T-helper 2 cell treated with Interferon-gamma antibody and Interleukin-4, amounts not matched to agents 5 μg/mL and 100 μg/mL, for 36 hours (primary cell): ENCODE measurements around the gene GHRH.

Source experiments
- DNase-seq: peaks from one replicate; pipeline ENCODE4 v3.0.0; 2021; ENCODE audit warnings: low spot score
- H3K27ac Mint-ChIP-seq: one replicate; pipeline ENCODE4 v1.8.0; 2021; ENCODE audit warnings: mild to moderate bottlenecking, mixed read lengths
- H3K27me3 Mint-ChIP-seq: one replicate; pipeline ENCODE4 v1.8.0; 2021; ENCODE audit warnings: low read depth, mixed read lengths
- H3K36me3 Mint-ChIP-seq: one replicate; pipeline ENCODE4 v1.8.0; 2021; ENCODE audit warnings: low read depth, mixed read lengths
- H3K4me1 Mint-ChIP-seq: one replicate; pipeline ENCODE4 v1.8.0; 2021; ENCODE audit warnings: low read depth, mixed read lengths
- H3K4me3 Mint-ChIP-seq: one replicate; pipeline ENCODE4 v1.8.0; 2022; ENCODE audit warnings: mild to moderate bottlenecking, moderate library complexity, mixed read lengths
- H3K9me3 Mint-ChIP-seq: one replicate; pipeline ENCODE4 v1.8.0; 2021; ENCODE audit warnings: mixed read lengths

Gene GHRH

DNA sequence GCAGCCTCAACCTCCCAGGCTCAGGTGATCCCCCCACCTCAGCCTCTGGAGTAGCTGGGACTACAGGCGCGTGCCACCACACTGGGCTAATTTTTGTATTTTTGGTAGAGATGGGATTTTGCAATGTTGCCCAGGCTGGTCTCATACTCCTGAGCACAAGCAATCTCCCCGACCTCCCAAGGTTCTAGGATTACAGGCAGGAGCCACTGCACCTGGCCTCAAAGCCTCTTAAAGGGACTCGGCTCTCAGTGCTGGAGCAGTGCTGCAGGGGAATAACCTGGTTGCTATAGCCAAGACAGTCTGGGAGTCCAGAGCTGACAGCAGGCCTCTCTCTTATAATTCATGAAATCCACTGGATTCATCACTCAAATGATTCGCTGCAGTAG is 17.0 kb downstream of the GHRH start:
- no peak overlapping the region for H3K4me3 Mint-ChIP-seq
- no peak for DNase-seq
- H3K4me1 Mint-ChIP-seq: no peaks in the 10 kb centered on the region
- H3K27me3 Mint-ChIP-seq: no peaks in the 10 kb centered on the region
- peaks cover 32% of the 10 kb centered on the region for H3K36me3 Mint-ChIP-seq
- no peak overlapping the region for H3K27ac Mint-ChIP-seq
- H3K9me3 Mint-ChIP-seq: no peaks in the 10 kb centered on the region

GRCh38 chr20:37243937-37244571 is 17.6 kb downstream of the GHRH start:
- Mint-ChIP-seq H3K4me3 (no peak overlapping the region), H3K27me3 (no peaks in the 10 kb centered on the region), H3K9me3 (no peaks in the 10 kb centered on the region), H3K4me1 (no peaks in the 10 kb centered on the region), H3K27ac (no peak overlapping the region), H3K36me3 (peaks cover 37% of the 10 kb centered on the region)
- DNase-seq: no peak

DNA sequence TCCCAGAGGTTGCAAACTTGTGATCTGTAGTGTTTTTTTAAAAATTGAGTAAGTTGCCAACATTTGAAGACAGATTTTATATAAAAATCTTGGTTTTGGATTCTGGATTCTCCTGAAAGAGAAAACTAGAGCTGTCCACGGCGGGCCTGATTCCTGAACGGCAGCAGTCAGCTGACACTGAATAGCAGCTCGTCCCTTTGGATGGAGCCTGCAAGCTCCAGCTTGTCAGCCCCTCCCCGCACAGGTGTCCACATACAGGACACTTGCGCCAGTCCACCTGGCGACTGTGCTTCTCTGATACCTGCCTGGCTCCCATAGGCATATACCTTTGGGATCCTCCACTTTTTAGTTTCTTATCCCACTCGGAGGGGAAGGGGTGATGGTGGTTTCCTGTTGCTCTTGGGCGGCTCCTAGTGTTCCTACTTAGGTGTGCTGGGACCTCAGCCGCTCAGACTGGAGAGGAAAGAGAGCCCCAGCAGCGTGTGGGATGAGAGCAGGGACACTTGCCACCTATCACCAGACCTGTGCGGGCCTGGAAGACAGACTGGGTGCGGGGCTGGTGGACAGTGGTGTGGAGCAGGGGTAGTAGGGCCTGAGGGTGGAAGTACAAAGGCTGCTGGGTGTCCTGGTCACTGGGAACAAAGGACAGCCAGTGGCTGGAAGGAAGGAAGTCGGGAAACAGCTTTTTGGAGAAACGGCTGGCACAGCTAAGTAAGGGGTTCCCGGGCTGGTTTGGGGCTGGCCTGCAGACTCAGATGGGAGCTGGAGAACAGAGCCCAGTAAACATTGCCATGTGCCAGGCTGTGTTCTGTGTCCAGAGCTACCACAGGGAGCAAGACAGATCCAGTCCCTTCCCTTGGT is 18.3 kb downstream of the GHRH start:
- Mint-ChIP-seq H3K27ac (no peak overlapping the region), H3K4me3 (no peak overlapping the region), H3K4me1 (no peaks in the 10 kb centered on the region), H3K27me3 (no peaks in the 10 kb centered on the region), H3K9me3 (no peaks in the 10 kb centered on the region), H3K36me3 (peaks cover 44% of the 10 kb centered on the region)
- DNase-seq: no peak

DNA sequence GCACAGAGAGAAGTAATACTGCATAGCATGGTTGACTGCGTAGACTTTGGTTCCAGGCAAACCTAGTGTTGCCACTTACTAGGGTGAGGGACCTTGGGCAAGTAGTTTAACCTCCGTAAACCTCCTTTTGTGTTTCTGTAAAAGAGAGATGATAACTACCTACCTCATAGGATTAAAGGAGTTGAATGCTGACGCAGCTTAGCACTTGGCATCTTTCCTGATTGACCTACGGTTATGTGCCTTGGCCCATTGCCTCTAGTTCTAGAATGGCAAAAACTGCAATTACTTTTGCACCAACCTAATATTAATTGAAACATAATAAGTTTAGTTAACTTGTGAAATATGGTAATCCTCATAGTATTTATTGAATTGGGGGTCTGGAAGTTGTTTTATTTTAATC is 19.1 kb downstream of the GHRH start:
- Mint-ChIP-seq H3K4me3 (no peak overlapping the region), H3K27me3 (no peaks in the 10 kb centered on the region), H3K9me3 (no peaks in the 10 kb centered on the region), H3K27ac (no peak overlapping the region), H3K36me3 (peaks cover 47% of the 10 kb centered on the region), H3K4me1 (no peaks in the 10 kb centered on the region)
- DNase-seq: no peak

DNA sequence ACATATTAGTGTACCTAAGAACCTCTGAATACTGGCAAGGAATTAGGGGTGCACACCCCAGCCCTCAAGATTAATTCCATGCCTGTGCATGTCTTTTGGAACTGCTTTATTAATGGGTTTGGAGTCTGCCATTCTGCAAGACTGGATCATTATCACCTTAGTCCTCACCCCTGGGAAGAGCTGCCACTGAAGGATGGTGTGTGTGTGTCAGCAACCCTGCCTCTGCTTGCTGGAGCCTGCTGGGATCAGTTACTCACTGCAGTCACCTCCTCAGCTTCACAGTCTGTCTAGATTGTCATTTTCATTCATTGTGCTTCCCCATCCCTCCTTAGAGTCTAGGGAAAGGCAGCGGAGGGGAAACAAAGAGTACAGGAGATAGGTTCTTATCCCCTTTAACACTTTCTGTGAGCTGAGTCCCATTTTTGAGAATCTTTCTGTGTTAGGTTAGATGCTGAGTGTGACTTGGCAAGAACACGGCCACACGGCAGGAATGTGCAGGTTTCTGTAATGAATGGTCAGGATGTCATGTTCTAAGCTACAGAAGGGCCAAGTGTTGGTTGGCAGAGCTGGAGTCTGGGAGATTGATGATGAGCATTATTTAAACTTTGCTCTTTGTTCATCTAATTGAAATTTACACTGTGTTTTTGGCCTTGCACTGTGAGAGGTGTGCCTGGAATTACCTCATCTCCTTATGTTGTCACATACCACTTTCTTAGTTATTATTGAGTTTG is 21.1 kb downstream of the GHRH start:
- no peak overlapping the region for H3K27ac Mint-ChIP-seq

DNA sequence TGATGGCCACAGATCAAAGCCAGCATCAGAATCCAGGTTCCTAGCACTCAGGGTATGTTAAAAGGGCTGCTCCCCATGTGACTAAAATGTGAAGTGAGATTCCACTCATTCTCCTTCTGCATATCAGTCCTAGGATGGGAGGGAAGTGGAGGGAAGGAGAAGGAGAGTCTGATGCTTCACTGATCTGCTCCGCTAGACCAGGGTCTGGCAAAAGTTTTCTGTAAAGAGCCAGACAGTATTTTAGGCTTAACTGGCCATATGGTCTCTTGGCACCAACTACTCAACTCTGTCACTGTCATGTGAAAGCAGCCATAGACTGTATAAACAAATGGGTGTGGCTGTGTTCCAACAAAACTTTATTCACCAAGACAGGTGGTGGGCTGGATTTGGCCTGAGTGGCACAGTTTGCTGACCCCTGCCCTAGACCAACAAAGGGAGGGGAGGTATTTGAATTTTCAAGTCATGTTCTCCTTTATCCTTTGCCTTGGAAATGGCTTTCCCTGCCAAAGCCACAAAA is 22.6 kb downstream of the GHRH start:
- Mint-ChIP-seq H3K9me3 (no peaks in the 10 kb centered on the region), H3K4me3 (no peak overlapping the region), H3K36me3 (peaks cover 73% of the 10 kb centered on the region), H3K27me3 (no peaks in the 10 kb centered on the region), H3K4me1 (no peaks in the 10 kb centered on the region), H3K27ac (no peak overlapping the region)
- no peak for DNase-seq

More for the DNA sequence above, 21.1 kb downstream of the GHRH start:
- no peak for DNase-seq
- H3K4me3 Mint-ChIP-seq: no peak overlapping the region
- H3K4me1 Mint-ChIP-seq: no peaks in the 10 kb centered on the region
- no peaks in the 10 kb centered on the region for H3K9me3 Mint-ChIP-seq
- H3K27me3 Mint-ChIP-seq: no peaks in the 10 kb centered on the region
- peaks cover 63% of the 10 kb centered on the region for H3K36me3 Mint-ChIP-seq

- H3K4me1 Mint-ChIP-seq: no peaks in the 10 kb centered on the region
- H3K4me3 Mint-ChIP-seq: no peak overlapping the region
- no peaks in the 10 kb centered on the region for H3K9me3 Mint-ChIP-seq
- DNase-seq: no peak
- H3K36me3 Mint-ChIP-seq: peaks cover 69% of the 10 kb centered on the region
- H3K27me3 Mint-ChIP-seq: no peaks in the 10 kb centered on the region
- H3K27ac Mint-ChIP-seq: no peak overlapping the region
These were observed 23.2 kb downstream of the GHRH start for GRCh38 chr20:37238426-37238825.

DNA sequence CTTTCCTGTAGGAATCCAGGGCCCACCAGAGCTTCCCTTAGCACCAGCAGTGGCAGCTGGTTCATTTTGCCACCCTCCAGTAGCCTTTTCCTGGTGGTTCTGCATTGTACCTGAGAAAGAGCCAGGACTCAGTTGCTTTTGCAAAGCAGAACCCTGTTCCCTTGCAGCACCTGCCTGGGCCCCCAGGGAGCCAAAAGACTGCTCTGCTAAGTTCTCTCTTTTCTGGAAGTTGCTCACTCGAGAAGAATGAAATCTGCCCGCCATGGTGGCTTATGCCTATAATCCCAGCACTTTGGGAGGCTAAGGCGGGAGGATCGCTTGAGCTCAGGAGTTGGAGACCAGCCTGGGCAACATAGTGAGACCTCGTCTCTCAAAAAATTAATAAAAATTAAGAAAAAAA is 24.0 kb downstream of the GHRH start:
- peaks cover 65% of the 10 kb centered on the region for H3K36me3 Mint-ChIP-seq

DNA sequence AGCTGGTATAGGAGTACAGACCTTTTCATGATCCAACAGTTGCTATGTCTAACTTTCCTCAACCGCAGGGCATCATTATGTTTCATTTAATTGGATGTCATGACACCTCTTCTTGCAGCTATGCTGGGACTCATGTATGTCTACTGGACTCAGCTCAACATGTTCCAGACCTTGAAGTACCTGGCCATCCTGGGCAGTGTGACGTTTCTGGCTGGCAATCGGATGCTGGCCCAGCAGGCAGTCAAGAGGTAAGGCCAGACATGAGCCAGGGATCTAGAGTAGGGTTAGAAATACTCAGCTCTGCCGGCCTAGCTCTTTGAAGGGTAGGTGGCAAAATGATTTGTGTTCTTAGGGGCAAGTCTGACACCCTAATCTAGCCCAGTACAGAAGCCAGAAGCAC is 25.2 kb downstream of the GHRH start:
- Mint-ChIP-seq H3K4me1 (no peaks in the 10 kb centered on the region), H3K27me3 (no peaks in the 10 kb centered on the region), H3K9me3 (no peaks in the 10 kb centered on the region), H3K27ac (no peak overlapping the region), H3K36me3 (peaks cover 68% of the 10 kb centered on the region), H3K4me3 (no peak overlapping the region)
- no peak for DNase-seq

More for the DNA sequence above, 24.0 kb downstream of the GHRH start:
- no peak for DNase-seq
- H3K9me3 Mint-ChIP-seq: no peaks in the 10 kb centered on the region
- H3K27ac Mint-ChIP-seq: no peak overlapping the region
- H3K4me1 Mint-ChIP-seq: no peaks in the 10 kb centered on the region
- H3K4me3 Mint-ChIP-seq: no peak overlapping the region
- no peaks in the 10 kb centered on the region for H3K27me3 Mint-ChIP-seq

GRCh38 chr20:37235065-37235464 is 26.5 kb downstream of the GHRH start:
- Mint-ChIP-seq H3K36me3 (peaks cover 66% of the 10 kb centered on the region), H3K27ac (no peak overlapping the region), H3K27me3 (no peaks in the 10 kb centered on the region), H3K4me1 (no peaks in the 10 kb centered on the region), H3K4me3 (no peak overlapping the region), H3K9me3 (no peaks in the 10 kb centered on the region)
- no peak for DNase-seq

- Mint-ChIP-seq H3K36me3 (peaks cover 65% of the 10 kb centered on the region), H3K27me3 (no peaks in the 10 kb centered on the region), H3K27ac (no peak overlapping the region), H3K4me1 (no peaks in the 10 kb centered on the region), H3K9me3 (no peaks in the 10 kb centered on the region), H3K4me3 (no peak overlapping the region)
- DNase-seq: no peak
These were observed 27.4 kb downstream of the GHRH start for GRCh38 chr20:37234254-37234581.

GRCh38 chr20:37233548-37234253 is 27.9 kb downstream of the GHRH start:
- Mint-ChIP-seq H3K36me3 (peaks cover 65% of the 10 kb centered on the region), H3K9me3 (no peaks in the 10 kb centered on the region), H3K27ac (no peak overlapping the region), H3K27me3 (no peaks in the 10 kb centered on the region), H3K4me1 (no peaks in the 10 kb centered on the region), H3K4me3 (no peak overlapping the region)
- DNase-seq: no peak

DNA sequence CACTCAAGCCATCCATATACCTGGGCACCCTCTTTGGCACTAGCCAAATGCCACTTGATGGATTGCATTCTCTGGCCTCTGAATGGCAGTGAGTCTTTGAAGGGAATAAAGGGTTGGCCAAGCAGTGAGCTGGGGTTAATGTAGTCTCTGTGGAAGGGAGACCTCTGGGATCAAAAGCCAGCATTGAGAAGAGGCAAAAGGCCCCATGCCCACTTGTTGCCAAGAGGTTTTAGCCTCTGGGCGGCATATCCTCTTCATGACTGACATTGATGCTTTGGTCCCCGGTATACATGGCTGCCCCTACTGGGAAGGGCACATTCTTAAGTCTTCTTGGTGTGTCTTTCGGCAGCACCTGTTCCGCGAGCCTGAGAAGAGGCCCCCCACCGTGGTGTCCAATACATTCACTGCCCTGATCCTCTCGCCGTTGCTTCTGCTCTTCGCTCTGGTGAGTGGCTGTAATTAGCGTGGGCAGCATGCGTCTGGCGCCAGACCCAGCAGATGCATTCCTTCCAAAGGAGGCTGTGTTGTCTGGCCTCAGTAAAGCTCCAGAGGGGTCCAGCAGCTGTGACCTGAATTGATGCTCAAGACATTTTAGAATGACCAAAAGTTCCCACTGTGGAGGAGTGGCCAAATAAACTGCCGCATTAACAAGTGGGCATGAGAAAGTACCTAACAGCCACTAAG is 29.5 kb downstream of the GHRH start:
- Mint-ChIP-seq H3K4me3 (no peak overlapping the region), H3K27ac (no peak overlapping the region), H3K27me3 (no peaks in the 10 kb centered on the region), H3K9me3 (no peaks in the 10 kb centered on the region), H3K4me1 (no peaks in the 10 kb centered on the region), H3K36me3 (peaks cover 66% of the 10 kb centered on the region)
- no peak for DNase-seq
